Anterior cingulate cortex (tissue), 58 donors: ENCODE data around the gene FCRL5.
A peak's percentile ranks its signal among the peaks of the same experiment; 100 is the strongest.
"Not testable (repeated sequence)": the region's sequence is repeated elsewhere in the genome, so short reads cannot be mapped to it uniquely, and the experiment has no call there.

Source experiments
- DNase-seq, 58 donors: peaks; one replicate each; lab custom pipeline; 2025; lab: John Stamatoyannopoulos, UW

Gene FCRL5

DNA sequence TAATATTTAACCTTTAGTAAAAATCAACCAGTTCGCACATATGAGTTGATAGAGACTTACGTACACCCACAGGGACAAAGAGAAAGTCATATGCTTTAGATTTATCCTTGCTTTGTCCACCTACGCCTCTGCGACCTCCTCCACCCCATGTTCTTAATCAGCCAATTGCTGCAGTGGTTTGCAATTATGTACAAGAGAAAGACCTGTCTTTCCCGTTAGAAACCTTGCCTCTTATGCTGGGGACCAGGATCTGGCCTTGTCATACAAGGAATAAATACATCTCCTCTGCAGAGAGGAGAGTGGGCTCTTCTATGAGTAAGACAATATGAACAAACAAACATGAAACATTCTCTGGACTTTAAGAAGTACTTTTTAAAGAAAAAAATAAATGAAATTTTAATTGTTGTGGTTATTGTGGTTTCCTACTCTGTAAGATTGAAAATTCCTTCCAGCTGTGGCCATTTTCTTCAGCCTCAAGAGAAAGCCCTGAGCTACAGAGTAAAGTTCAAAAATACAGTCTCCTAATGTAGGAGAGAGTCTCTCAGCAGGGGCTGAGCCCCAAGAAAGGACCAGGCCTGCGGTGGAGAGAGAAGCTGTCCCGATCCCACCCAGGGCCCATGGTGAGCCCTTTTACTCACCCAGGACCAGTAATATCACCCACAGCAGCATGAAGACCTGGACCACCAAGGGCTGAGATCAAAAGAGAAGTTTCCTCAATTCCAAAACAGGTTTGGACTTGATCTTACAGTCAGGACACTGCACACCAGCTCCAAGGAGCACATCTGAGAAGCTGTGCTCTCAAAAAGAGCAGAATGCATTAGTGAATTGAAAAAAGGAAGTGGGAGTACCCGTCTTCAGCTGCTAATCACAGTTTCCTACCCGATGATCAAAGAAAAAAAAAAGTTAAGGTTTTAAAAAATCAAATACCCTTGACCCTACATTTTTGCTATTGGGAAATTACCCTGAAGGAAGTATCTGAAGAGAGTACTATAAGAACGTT, at the start of gene FCRL5:
Gene FCRL5, minus strand, starts transcription at position 822 of the 1,000 bp plus-strand sequence. Its CDS starts 153 bp downstream, at position 669.
- no peak for DNase-seq

DNA sequence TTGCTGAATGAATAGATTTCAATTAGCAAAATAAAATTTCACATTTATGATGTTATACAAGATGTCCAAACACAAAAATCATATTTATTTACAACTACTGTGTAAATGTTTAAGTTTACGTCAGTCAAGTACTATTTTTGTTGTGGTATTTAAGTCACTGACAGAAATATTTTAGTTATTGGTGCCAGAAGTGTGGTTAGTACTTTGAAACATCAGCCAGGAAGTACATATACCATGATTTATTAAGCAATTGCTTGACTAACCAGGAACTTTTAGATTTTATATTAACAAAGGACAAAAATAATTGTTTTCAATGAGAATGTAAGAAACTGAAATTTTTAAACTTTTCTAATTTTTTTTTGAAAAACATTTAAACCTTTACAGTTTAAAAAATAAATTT, 47.9 kb upstream of the FCRL5 start:
- no peak for DNase-seq

GRCh38 chr1:157597959-157598667, 45.8 kb upstream of the FCRL5 start, which contains the start of gene FCRL4:
Gene FCRL4, minus strand, starts transcription at chr1:157598085. Its CDS starts 141 bp downstream, at chr1:157597944.
- no peak for DNase-seq

- DNase-seq: no peak
Measured at GRCh38 chr1:157596384-157596783, 44.1 kb upstream of the FCRL5 start.

DNA sequence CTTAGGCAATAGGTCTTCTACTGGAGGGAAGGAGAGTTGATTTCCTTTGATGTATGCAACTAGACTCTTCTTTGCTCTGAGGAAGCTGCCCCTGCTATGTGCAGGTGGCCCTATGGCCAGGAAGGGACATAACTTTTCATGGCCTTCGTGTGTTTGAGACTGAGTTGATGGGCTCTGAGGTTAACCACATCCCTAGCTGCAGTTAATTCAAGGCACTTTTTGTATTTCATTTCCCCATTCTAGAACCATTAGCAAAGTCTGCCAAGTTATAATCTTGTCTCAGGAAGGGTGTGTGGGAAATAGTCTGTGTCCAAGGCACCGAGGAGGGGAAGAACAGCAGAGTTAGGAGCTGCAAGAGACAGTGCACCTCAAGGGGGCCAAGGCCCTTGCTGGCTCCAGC, 43.0 kb upstream of the FCRL5 start:
- DNase-seq: no peak

GRCh38 chr1:157585984-157586383, 33.7 kb upstream of the FCRL5 start:
- no peak for DNase-seq

- DNase-seq: no peak
Measured at GRCh38 chr1:157584503-157584902, 32.2 kb upstream of the FCRL5 start.

GRCh38 chr1:157580828-157581210, 28.5 kb upstream of the FCRL5 start:
- no peak for DNase-seq

- peak in 9 of 58 donors; percentile 2 to 39 (median 5) for DNase-seq
Measured at GRCh38 chr1:157580179-157580827, 28.0 kb upstream of the FCRL5 start.

- no peak for DNase-seq
Measured at GRCh38 chr1:157577420-157577819, 25.1 kb upstream of the FCRL5 start.

DNA sequence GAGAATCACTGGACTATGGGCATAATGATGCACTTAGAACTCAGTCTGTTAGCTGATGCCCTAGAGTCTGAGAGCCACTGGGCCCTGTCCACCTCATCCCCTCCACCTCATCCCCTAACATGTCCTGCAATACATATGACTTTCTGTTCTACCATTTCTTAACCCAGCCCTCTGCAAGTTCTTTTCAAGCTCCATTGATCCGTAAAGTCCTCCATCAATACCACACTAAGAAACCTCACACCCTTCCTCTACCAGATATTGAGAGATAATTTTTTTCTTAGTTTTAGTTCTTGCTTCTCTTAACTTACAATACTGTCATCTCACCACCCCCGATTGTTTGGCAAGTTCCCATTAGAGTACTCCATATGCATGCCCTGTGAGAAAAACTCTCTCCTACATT, 23.4 kb upstream of the FCRL5 start:
- no peak for DNase-seq

DNA sequence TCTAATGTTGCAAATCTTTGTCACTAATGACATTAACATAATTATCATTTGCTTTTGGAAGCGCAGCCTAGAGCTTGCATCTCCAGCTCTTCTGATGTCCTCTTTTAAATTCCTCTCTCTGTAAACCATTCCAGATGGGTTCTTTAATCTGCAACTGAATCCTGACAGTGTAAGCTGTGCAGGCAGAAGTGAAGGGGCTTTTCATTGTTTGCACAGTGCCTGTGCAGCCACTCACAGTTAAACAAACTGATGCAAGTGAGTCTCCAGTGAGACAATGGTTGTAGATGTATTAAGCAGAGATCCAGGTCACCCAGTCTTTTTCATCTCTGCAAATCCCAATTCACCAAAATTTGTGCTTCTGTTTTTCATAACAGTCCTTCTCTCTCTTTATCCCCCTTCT, 22.5 kb upstream of the FCRL5 start:
- no peak for DNase-seq

- no peak for DNase-seq
Measured at GRCh38 chr1:157566484-157567300, 14.4 kb upstream of the FCRL5 start.

GRCh38 chr1:157562515-157562914, 10.2 kb upstream of the FCRL5 start:
- no peak for DNase-seq

- DNase-seq: no peak
Measured at GRCh38 chr1:157558119-157558518, 5.8 kb upstream of the FCRL5 start.

DNA sequence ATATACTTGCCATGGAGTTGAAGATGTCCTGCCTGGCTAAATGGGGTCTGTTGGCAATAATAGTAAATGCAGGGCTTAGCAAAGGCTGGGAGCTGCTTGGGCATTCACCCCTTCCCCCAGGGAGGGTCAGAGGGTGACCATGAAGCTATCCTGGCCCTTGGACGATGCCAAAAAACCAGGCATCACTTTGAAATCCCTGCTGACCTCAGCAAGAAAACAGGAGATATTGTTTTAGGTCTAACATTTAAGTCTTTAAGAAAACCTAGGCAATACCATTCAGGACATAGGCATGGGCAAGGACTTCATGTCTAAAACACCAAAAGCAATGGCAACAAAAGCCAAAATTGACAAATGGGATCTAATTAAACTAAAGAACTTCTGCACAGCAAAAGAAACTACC, 4.2 kb downstream of the FCRL5 start:
- not testable (repeated sequence) for DNase-seq

GRCh38 chr1:157542676-157543075, 9.6 kb downstream of the FCRL5 start:
- peak in 24 of 58 donors; percentile 1 to 54 (median 7) for DNase-seq

DNA sequence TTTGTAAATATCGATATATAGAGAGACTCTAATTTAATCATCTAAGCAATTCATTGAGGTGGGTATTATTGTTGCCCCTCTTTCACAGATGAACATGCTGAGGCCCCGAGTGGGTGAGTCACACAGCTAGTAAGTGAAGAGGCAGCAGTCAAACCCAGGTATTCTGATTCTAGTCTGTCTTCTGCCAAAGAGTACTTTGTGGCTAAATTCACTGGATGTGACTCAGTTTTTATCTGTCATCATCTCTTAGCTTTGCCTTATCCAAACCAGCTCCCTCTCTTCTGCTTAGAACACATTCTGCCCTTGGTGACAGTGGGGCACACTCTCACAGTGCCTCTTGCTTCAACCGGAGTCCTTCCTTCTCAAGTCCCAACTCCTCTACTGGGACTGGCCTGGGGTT, 11.5 kb downstream of the FCRL5 start:
- no peak for DNase-seq

- no peak for DNase-seq
Measured at GRCh38 chr1:157540160-157540748, 12.1 kb downstream of the FCRL5 start.

GRCh38 chr1:157539568-157539967, 12.7 kb downstream of the FCRL5 start:
- DNase-seq: no peak
